Measurements from ENCODE around the gene ACAT2.
"Not testable (repeated sequence)": the region's sequence is repeated elsewhere in the genome, so short reads cannot be mapped to it uniquely, and the experiment has no call there.

The ACAT2 gene

GRCh38 chr6:159804504-159804903 lies 42.7 kb downstream of the ACAT2 start:
- Histone ChIP-seq H3K4me3 (ENCODE audit: low read length) (no peak overlapping the region), H3K27me3 (ENCODE audit: control insufficient read depth, insufficient read depth, low read length) (no peaks in the 10 kb centered on the region), H3K9ac (ENCODE audit: low read depth, low read length) (no peak overlapping the region), H3K4me1 (ENCODE audit: control insufficient read depth, insufficient read depth, low read length) (no peaks in the 10 kb centered on the region), H3K4me2 (ENCODE audit: low read length) (no peak overlapping the region), H3K9me3 (replicated peaks; ENCODE audit: low read length) (no peaks in the 10 kb centered on the region), H3K36me3 (ENCODE audit: insufficient read depth, low read length) (no peaks in the 10 kb centered on the region)

DNA sequence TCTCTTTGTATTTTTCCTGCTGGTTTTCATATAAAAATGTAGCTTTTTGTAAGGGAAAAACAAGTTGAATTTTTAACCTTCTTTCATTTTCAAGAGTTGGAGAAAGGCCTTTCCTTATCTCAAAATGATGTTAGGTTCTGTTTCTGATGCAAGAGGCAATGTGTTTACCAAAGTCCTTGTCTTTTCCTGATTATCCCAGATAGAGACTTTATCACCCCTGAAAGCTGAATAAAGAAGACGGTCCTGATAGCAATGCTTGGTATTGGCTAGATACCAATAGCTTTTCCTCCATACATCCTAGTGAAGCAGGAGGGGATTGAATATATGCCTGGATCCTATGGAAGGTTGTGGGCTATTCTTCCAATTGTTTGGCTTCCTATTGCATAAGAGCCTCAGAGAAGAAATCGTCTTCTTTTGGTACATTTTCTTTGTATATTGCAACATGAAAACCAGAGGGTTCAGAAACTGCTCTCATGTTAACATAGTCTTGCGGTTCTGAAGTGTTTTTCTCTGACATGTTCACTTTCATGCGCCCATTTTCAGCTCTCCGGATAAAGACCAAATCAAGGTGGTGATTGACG lies 43.7 kb downstream of the ACAT2 start:
- no peak overlapping the region for H3K4me3 ChIP-seq (ENCODE audit: low read length)
- no peak overlapping the region for H3K4me2 ChIP-seq (ENCODE audit: low read length)
- no peaks in the 10 kb centered on the region for H3K27me3 ChIP-seq (ENCODE audit: control insufficient read depth, insufficient read depth, low read length)
- no peaks in the 10 kb centered on the region for H3K36me3 ChIP-seq (ENCODE audit: insufficient read depth, low read length)
- no peaks in the 10 kb centered on the region for H3K9me3 ChIP-seq (replicated peaks; ENCODE audit: low read length)
- no peak overlapping the region for H3K9ac ChIP-seq (ENCODE audit: low read depth, low read length)
- no peaks in the 10 kb centered on the region for H3K4me1 ChIP-seq (ENCODE audit: control insufficient read depth, insufficient read depth, low read length)

DNA sequence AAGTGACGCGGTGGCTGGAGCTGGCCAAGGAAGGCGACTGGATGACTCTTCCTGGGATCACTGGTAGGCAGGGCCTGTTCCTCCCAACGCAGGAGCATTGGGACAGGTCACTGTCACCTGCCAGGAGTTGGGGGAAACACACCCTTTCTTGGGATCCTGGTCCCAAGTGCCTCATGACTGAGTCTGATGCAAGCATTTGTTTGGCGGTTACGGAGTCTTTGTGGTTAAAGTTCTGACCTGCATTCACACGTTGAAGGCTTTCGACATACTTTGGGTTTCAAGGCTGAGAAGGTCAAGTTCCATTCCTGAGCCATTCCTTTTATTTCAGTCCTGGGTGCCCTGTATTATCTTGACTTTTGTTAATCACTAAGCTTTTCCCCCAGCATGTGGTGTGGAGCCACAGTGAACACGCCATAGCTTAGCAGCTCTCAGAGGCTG lies 44.2 kb downstream of the ACAT2 start:
- H3K4me1 ChIP-seq (ENCODE audit: control insufficient read depth, insufficient read depth, low read length): no peaks in the 10 kb centered on the region
- no peaks in the 10 kb centered on the region for H3K36me3 ChIP-seq (ENCODE audit: insufficient read depth, low read length)
- no peak overlapping the region for H3K4me3 ChIP-seq (ENCODE audit: low read length)
- no peak overlapping the region for H3K9ac ChIP-seq (ENCODE audit: low read depth, low read length)
- H3K4me2 ChIP-seq (ENCODE audit: low read length): no peak overlapping the region
- H3K27me3 ChIP-seq (ENCODE audit: control insufficient read depth, insufficient read depth, low read length): no peaks in the 10 kb centered on the region
- H3K9me3 ChIP-seq (replicated peaks; ENCODE audit: low read length): no peaks in the 10 kb centered on the region

DNA sequence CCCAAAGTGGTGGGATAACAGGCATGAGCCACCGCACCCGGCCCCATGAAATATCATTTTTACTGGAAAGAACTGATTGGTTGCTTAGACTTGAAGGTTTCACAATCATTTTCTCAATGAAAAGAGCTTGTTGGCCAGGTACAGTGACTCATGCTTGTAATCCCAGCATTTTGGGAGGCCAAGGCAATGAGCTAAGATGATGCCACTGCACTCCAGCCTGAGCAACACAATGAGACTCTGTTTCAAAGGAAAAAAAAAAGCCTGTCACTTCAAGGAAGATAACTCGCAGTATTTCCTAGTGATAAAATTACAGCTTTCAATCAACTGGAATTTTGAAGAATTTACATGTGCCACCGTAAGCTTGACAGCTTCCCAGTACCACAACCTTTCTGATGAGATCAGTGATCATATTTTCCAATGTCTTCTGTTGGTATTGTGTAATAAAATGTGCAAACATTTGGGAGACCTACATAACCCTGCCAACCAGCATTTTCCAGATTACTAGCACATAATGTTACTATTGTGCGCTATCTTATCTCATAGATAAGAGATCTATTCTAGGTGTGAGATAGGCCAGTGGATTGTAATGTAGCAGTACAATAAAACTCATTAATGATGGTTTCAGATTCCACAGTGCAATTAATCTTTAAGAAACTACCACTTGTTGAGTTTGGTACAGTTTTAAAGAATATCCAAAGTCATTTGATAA lies 45.5 kb downstream of the ACAT2 start:
- Histone ChIP-seq H3K36me3 (ENCODE audit: insufficient read depth, low read length) (no peaks in the 10 kb centered on the region), H3K4me1 (ENCODE audit: control insufficient read depth, insufficient read depth, low read length) (no peaks in the 10 kb centered on the region), H3K4me2 (ENCODE audit: low read length) (no peak overlapping the region), H3K9ac (ENCODE audit: low read depth, low read length) (no peak overlapping the region), H3K27me3 (ENCODE audit: control insufficient read depth, insufficient read depth, low read length) (no peaks in the 10 kb centered on the region), H3K4me3 (ENCODE audit: low read length) (no peak overlapping the region), H3K9me3 (replicated peaks; ENCODE audit: low read length) (no peaks in the 10 kb centered on the region)

- Histone ChIP-seq H3K4me1 (ENCODE audit: control insufficient read depth, insufficient read depth, low read length) (no peaks in the 10 kb centered on the region), H3K27me3 (ENCODE audit: control insufficient read depth, insufficient read depth, low read length) (no peaks in the 10 kb centered on the region), H3K9ac (ENCODE audit: low read depth, low read length) (no peak overlapping the region), H3K4me3 (ENCODE audit: low read length) (no peak overlapping the region), H3K9me3 (replicated peaks; ENCODE audit: low read length) (no peaks in the 10 kb centered on the region), H3K36me3 (ENCODE audit: insufficient read depth, low read length) (no peaks in the 10 kb centered on the region), H3K4me2 (ENCODE audit: low read length) (no peak overlapping the region)
Observed at GRCh38 chr6:159808647-159809046, 46.8 kb downstream of the ACAT2 start.

- no peak overlapping the region for H3K9ac ChIP-seq (ENCODE audit: low read depth, low read length)
- no peaks in the 10 kb centered on the region for H3K36me3 ChIP-seq (ENCODE audit: insufficient read depth, low read length)
- H3K4me3 ChIP-seq (ENCODE audit: low read length): no peak overlapping the region
- H3K27me3 ChIP-seq (ENCODE audit: control insufficient read depth, insufficient read depth, low read length): no peaks in the 10 kb centered on the region
- H3K4me1 ChIP-seq (ENCODE audit: control insufficient read depth, insufficient read depth, low read length): no peaks in the 10 kb centered on the region
- H3K4me2 ChIP-seq (ENCODE audit: low read length): no peak overlapping the region
- no peaks in the 10 kb centered on the region for H3K9me3 ChIP-seq (replicated peaks; ENCODE audit: low read length)
Observed at GRCh38 chr6:159809149-159809548, 47.3 kb downstream of the ACAT2 start.

DNA sequence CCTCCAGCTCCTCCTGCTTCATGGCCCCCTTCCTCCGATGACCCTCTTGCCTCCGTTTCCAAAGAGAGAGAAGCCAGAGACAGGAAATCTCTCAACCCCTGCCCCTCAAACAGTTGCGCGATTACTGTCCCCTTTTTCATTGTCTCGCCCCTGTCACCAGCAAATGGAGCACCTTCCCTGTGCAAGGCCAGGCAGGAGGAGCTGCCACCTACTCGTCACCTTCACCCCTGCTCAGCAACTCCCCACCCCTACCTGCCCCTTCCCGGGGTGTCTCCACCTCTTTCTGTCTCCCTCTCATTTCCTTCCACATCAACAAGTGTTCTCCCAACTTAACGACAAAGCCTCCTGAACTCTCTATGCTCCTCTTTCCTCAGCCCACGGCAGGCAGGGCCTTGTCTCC lies 51.9 kb downstream of the ACAT2 start:
- H3K4me2 ChIP-seq (ENCODE audit: low read length): no peak overlapping the region
- no peak overlapping the region for H3K4me3 ChIP-seq (ENCODE audit: low read length)
- H3K9me3 ChIP-seq (replicated peaks; ENCODE audit: low read length): no peaks in the 10 kb centered on the region
- H3K27me3 ChIP-seq (ENCODE audit: control insufficient read depth, insufficient read depth, low read length): no peaks in the 10 kb centered on the region
- no peaks in the 10 kb centered on the region for H3K36me3 ChIP-seq (ENCODE audit: insufficient read depth, low read length)
- no peak overlapping the region for H3K9ac ChIP-seq (ENCODE audit: low read depth, low read length)
- no peaks in the 10 kb centered on the region for H3K4me1 ChIP-seq (ENCODE audit: control insufficient read depth, insufficient read depth, low read length)

- H3K9me3 ChIP-seq (replicated peaks; ENCODE audit: low read length): no peaks in the 10 kb centered on the region
- H3K4me1 ChIP-seq (ENCODE audit: control insufficient read depth, insufficient read depth, low read length): peaks cover 9% of the 10 kb centered on the region
- no peak overlapping the region for H3K4me3 ChIP-seq (ENCODE audit: low read length)
- H3K36me3 ChIP-seq (ENCODE audit: insufficient read depth, low read length): no peaks in the 10 kb centered on the region
- no peak overlapping the region for H3K4me2 ChIP-seq (ENCODE audit: low read length)
- peaks cover 5% of the 10 kb centered on the region for H3K27me3 ChIP-seq (ENCODE audit: control insufficient read depth, insufficient read depth, low read length)
- H3K9ac ChIP-seq (ENCODE audit: low read depth, low read length): no peak overlapping the region
Observed at GRCh38 chr6:159815410-159815809, 53.6 kb downstream of the ACAT2 start.

- not testable (repeated sequence) for H3K27me3 ChIP-seq (ENCODE audit: control insufficient read depth, insufficient read depth, low read length); H3K36me3 ChIP-seq (ENCODE audit: insufficient read depth, low read length); H3K9ac ChIP-seq (ENCODE audit: low read depth, low read length); H3K4me1 ChIP-seq (ENCODE audit: control insufficient read depth, insufficient read depth, low read length); H3K4me3 ChIP-seq (ENCODE audit: low read length); H3K4me2 ChIP-seq (ENCODE audit: low read length); H3K9me3 ChIP-seq (replicated peaks; ENCODE audit: low read length)
Observed at GRCh38 chr6:159816775-159817174, 54.9 kb downstream of the ACAT2 start.

DNA sequence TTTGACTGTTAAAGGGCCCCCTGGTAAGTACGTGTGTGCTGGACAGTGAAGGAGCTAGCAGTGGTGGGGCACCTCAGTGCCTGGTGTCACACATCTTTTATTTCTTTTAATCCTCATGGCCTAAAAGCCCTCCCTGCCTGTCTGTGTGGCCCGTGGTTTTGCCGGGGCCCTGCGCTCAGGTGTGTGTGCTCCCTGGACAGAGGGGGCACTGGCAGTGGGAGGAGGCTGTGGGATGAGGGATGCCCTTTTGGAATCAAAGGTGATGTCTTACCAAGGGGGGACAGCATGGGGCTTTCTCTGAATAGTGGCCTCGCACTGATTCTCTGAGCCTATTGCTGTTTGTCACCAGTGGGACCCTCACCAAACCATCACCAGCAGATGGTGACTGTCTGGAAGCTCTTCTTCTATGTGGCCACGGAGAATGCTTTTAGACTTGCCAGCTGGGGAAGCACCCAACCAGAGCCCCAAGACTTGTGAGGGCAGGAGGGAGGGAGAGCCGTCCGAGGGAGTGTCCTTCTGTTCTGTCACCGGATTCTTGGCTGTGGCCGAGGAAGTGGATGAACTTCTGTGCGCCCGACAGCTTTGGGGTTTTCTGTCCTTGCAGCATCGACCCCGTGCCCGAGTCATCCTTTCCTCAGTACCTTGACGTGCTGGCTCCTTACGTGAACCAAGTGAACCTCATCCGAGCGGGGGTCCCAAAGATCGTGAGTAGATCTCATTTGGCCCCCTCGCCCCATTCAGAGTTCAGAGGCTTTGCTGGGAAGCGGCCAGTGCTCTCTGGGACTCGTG lies 56.3 kb downstream of the ACAT2 start:
- H3K9ac ChIP-seq (ENCODE audit: low read depth, low read length): no peak overlapping the region
- H3K36me3 ChIP-seq (ENCODE audit: insufficient read depth, low read length): no peaks in the 10 kb centered on the region
- no peaks in the 10 kb centered on the region for H3K9me3 ChIP-seq (replicated peaks; ENCODE audit: low read length)
- peaks cover 9% of the 10 kb centered on the region for H3K4me1 ChIP-seq (ENCODE audit: control insufficient read depth, insufficient read depth, low read length)
- no peak overlapping the region for H3K4me2 ChIP-seq (ENCODE audit: low read length)
- peaks cover 9% of the 10 kb centered on the region for H3K27me3 ChIP-seq (ENCODE audit: control insufficient read depth, insufficient read depth, low read length)
- H3K4me3 ChIP-seq (ENCODE audit: low read length): no peak overlapping the region

DNA sequence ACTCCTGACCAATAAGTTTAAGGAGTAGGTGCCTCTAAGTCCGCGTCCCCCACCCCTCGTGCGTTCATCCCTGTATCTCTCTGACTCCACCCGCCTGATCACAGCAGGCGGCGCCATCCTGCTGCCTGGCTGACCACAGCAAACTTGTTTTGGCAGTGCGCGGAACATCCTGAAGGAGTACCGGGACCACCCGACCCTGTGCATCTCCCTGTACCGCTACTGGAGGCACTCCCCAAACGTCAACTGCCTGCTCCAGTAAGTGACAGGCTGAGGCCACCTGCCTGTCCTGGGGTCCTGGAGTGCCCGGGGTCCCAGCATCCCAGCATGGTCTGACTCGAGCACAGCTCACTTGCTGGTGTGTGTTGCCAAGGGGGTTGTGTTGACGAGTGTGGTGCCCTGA lies 57.3 kb downstream of the ACAT2 start:
- no peak overlapping the region for H3K4me2 ChIP-seq (ENCODE audit: low read length)
- no peak overlapping the region for H3K9ac ChIP-seq (ENCODE audit: low read depth, low read length)
- H3K36me3 ChIP-seq (ENCODE audit: insufficient read depth, low read length): no peaks in the 10 kb centered on the region
- peaks cover 9% of the 10 kb centered on the region for H3K4me1 ChIP-seq (ENCODE audit: control insufficient read depth, insufficient read depth, low read length)
- no peaks in the 10 kb centered on the region for H3K9me3 ChIP-seq (replicated peaks; ENCODE audit: low read length)
- H3K27me3 ChIP-seq (ENCODE audit: control insufficient read depth, insufficient read depth, low read length): peaks cover 9% of the 10 kb centered on the region
- no peak overlapping the region for H3K4me3 ChIP-seq (ENCODE audit: low read length)

Data from skeletal muscle satellite cell (primary cell).